ENCODE results near the gene DNAH14. TPM values are rescaled to one million over a fixed set of nuclear protein-coding genes. Genes with fewer than 3 reads are reported as not detected.

The DNAH14 gene
- total RNA-seq, 1 experiment from 2014 or later, result 69.7 TPM

- CTCF ChIA-PET, result no interaction called here
Observed at GRCh38 chr1:225435487-225435886, 506.0 kb downstream of the DNAH14 start.

GRCh38 chr1:225435957-225436392 is 506.5 kb downstream of the DNAH14 start:
- Mint-ChIP-seq H3K27ac (ENCODE audit: low read depth, unreplicated experiment) (no peak overlapping the region), H3K4me3 (ENCODE audit: unreplicated experiment) (no peak overlapping the region), H3K4me1 (ENCODE audit: insufficient read depth, unreplicated experiment) (no peaks in the 10 kb centered on the region), H3K27me3 (ENCODE audit: insufficient read depth, unreplicated experiment) (no peaks in the 10 kb centered on the region), H3K36me3 (ENCODE audit: insufficient read depth, unreplicated experiment) (no peaks in the 10 kb centered on the region), H3K9me3 (ENCODE audit: unreplicated experiment) (no peaks in the 10 kb centered on the region)
- DNase-seq (ENCODE audit: unreplicated experiment), result no peak
- POLR2A ChIA-PET, result no interaction called here
- no TSS peak for BruUV-seq (replicated peaks)
- CTCF ChIA-PET, result no interaction called here
- intact Hi-C loops (cut with micrococcal nuclease), result no loop called here
- no peak for TF ChIP-seq CTCF (IDR thresholded peaks at IDR 0.05; ENCODE audit: unreplicated experiment)

More at GRCh38 chr1:225435487-225435886, 506.0 kb downstream of the DNAH14 start:
- Mint-ChIP-seq H3K9me3 (ENCODE audit: unreplicated experiment) (no peaks in the 10 kb centered on the region), H3K27me3 (ENCODE audit: insufficient read depth, unreplicated experiment) (no peaks in the 10 kb centered on the region), H3K36me3 (ENCODE audit: insufficient read depth, unreplicated experiment) (no peaks in the 10 kb centered on the region), H3K4me1 (ENCODE audit: insufficient read depth, unreplicated experiment) (no peaks in the 10 kb centered on the region), H3K4me3 (ENCODE audit: unreplicated experiment) (no peak overlapping the region), H3K27ac (ENCODE audit: low read depth, unreplicated experiment) (no peak overlapping the region)
- POLR2A ChIA-PET, result no interaction called here
- intact Hi-C loops (cut with micrococcal nuclease), result no loop called here
- no peak for TF ChIP-seq CTCF (IDR thresholded peaks at IDR 0.05; ENCODE audit: unreplicated experiment)
- BruUV-seq (replicated peaks), result no TSS peak
- no peak for DNase-seq (ENCODE audit: unreplicated experiment)

- Mint-ChIP-seq H3K36me3 (ENCODE audit: insufficient read depth, unreplicated experiment) (no peaks in the 10 kb centered on the region), H3K27ac (ENCODE audit: low read depth, unreplicated experiment) (no peak overlapping the region), H3K27me3 (ENCODE audit: insufficient read depth, unreplicated experiment) (no peaks in the 10 kb centered on the region), H3K9me3 (ENCODE audit: unreplicated experiment) (no peaks in the 10 kb centered on the region), H3K4me1 (ENCODE audit: insufficient read depth, unreplicated experiment) (no peaks in the 10 kb centered on the region), H3K4me3 (ENCODE audit: unreplicated experiment) (no peak overlapping the region)
- intact Hi-C loops (cut with micrococcal nuclease), result no loop called here
- DNase-seq (ENCODE audit: unreplicated experiment), result peak; percentile 73
- POLR2A ChIA-PET, result interaction anchor here (1.2 to 20.7 kb wide), 2 partner anchors 9 to 11 kb away, joined by 3 to 611 read pairs; partner anchors contain the start of gene LBR
- CTCF ChIA-PET, result interaction anchor here (0.6 to 1.6 kb wide), 3 partner anchors 9 to 382 kb away, joined by 3 to 5 read pairs (median 4); partner anchors contain the start of gene LBR
- peak; percentile 34 for TF ChIP-seq CTCF (IDR thresholded peaks at IDR 0.05; ENCODE audit: unreplicated experiment)
- BruUV-seq (replicated peaks), result no TSS peak
Observed at GRCh38 chr1:225437710-225438437, 508.4 kb downstream of the DNAH14 start.

GRCh38 chr1:225440380-225441221 is 511.1 kb downstream of the DNAH14 start:
- no peak for DNase-seq (ENCODE audit: unreplicated experiment)
- POLR2A ChIA-PET, result interaction anchor here (0.6 to 20.7 kb wide), 9 partner anchors 8 to 267 kb away, joined by 3 to 611 read pairs (median 4); partner anchors contain the start of gene LBR
- Mint-ChIP-seq H3K4me1 (ENCODE audit: insufficient read depth, unreplicated experiment) (peaks cover 9% of the 10 kb centered on the region), H3K27me3 (ENCODE audit: insufficient read depth, unreplicated experiment) (no peaks in the 10 kb centered on the region), H3K27ac (ENCODE audit: low read depth, unreplicated experiment) (no peak overlapping the region), H3K4me3 (ENCODE audit: unreplicated experiment) (no peak overlapping the region), H3K36me3 (ENCODE audit: insufficient read depth, unreplicated experiment) (peaks cover 4% of the 10 kb centered on the region), H3K9me3 (ENCODE audit: unreplicated experiment) (no peaks in the 10 kb centered on the region)
- intact Hi-C loops (cut with micrococcal nuclease), result no loop called here
- no peak for TF ChIP-seq CTCF (IDR thresholded peaks at IDR 0.05; ENCODE audit: unreplicated experiment)
- CTCF ChIA-PET, result interaction anchor here (0.6 to 1.9 kb wide), 12 partner anchors 8 to 1961 kb away, joined by 3 to 6 read pairs (median 4); no protein-coding TSS in a partner anchor
- no TSS peak for BruUV-seq (replicated peaks)
